C4-2B (cell line): ENCODE measurements around the gene PATL1.

Experiments
- ZFX ChIP-seq: fragments of 450-650 bp; IDR thresholded peaks from 2 replicates; pipeline ENCODE4 v1.6.1; 2017
- TF ChIP-seq, protein P1 (sequence below): fragments of 450-650 bp; conservative IDR thresholded peaks from 2 replicates; pipeline ENCODE4 v1.5.1; 2017; ENCODE audit warnings: mild to moderate bottlenecking

DNA sequence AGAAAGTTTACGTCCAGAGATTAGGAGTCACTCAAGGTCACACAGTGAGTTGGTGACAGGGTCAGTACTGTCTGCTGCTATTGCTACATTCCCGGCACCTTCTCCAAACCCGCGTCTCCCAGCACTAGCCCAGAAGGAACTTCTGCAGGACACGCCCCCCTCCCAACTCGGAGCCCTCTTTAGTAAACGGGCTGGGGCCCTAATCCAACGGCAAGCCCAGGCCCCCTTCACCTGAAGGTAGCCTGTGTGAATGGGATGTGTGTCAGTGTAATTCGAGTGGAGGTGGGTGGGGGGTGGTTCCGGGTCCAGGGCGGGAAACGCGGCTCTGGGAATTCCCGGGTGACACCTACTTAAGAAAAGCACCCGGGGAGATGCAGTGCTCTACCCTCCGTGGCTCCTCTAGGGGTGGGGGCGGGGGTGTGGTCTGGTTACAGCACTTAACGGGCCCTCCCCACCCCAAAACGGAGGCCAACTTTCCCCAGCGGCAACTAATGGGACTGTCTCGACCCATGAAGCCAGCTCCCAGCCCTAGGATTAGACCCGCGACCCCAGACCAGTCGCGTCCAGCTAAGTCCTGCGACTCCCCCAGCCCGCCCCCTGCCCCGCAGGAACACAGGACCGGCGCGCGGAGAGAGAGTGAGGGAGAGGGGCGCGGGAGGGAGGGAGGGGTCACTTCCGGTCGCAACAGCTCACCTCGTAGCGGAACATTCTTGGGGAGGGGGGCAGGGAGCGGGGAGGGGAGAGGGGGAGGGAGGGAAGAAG lies 468 bp downstream of the PATL1 start:
- TF ChIP-seq, protein P1, sequence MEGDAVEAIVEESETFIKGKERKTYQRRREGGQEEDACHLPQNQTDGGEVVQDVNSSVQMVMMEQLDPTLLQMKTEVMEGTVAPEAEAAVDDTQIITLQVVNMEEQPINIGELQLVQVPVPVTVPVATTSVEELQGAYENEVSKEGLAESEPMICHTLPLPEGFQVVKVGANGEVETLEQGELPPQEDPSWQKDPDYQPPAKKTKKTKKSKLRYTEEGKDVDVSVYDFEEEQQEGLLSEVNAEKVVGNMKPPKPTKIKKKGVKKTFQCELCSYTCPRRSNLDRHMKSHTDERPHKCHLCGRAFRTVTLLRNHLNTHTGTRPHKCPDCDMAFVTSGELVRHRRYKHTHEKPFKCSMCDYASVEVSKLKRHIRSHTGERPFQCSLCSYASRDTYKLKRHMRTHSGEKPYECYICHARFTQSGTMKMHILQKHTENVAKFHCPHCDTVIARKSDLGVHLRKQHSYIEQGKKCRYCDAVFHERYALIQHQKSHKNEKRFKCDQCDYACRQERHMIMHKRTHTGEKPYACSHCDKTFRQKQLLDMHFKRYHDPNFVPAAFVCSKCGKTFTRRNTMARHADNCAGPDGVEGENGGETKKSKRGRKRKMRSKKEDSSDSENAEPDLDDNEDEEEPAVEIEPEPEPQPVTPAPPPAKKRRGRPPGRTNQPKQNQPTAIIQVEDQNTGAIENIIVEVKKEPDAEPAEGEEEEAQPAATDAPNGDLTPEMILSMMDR, result no peak; the same call in 1 of the 2 replicates
- no peak for TF ChIP-seq ZFX
